GM12873 (cell line): ENCODE results near the gene LDHAL6A.

Experiments used
- TF ChIP-seq, protein P1 (sequence below): IDR thresholded peaks from 2 replicates; pipeline ENCODE4 v1.5.1; 2012; ENCODE audit warnings: low read depth, mild to moderate bottlenecking, moderate library complexity, low read length, control low read depth; ENCODE audit not compliant: insufficient read depth; ENCODE audit errors: missing control alignments

Gene LDHAL6A

DNA sequence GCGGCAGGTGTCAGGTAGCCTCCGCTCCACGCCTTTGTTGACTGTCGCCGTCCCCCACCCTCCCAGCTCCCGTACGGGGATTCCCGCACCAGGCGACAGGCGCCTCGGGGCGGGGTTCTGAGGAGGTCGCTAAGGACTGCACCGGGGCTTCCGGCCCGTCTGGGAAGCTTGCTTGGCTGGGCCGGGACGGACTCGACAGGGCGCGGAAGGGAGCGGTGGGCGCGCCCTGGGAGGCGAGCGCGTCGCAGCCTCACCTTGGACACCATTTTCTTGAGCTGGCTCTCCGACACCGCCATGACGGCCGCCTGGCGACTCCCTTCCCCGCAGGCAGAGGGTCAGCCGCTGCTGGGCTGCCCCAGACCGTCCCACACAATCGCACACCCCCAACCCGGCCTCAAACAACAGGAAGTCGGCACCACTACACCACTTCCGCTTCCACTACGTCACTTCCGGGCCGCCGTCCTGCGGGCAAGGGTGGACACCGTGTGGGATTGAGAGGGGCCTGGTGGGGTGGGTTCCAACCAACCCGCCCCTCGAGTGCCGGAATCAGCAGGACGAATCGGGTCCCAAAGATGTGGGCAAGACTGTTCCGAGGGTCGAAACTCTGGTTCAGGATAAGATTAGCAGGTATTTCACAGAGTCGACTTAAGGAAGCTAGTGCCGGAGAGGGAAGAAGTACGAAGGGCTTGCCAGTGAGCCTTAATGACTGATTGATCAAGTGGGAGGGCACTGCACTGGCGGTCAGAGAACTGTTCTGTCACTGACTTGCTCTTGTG, 71.1 kb downstream of the LDHAL6A start, which contains the start of gene TSG101:
Gene TSG101 (minus strand): TSS at position 422 of the 776 bp plus-strand sequence. CDS start 126 bp downstream, at position 296.
- TF ChIP-seq, protein P1, sequence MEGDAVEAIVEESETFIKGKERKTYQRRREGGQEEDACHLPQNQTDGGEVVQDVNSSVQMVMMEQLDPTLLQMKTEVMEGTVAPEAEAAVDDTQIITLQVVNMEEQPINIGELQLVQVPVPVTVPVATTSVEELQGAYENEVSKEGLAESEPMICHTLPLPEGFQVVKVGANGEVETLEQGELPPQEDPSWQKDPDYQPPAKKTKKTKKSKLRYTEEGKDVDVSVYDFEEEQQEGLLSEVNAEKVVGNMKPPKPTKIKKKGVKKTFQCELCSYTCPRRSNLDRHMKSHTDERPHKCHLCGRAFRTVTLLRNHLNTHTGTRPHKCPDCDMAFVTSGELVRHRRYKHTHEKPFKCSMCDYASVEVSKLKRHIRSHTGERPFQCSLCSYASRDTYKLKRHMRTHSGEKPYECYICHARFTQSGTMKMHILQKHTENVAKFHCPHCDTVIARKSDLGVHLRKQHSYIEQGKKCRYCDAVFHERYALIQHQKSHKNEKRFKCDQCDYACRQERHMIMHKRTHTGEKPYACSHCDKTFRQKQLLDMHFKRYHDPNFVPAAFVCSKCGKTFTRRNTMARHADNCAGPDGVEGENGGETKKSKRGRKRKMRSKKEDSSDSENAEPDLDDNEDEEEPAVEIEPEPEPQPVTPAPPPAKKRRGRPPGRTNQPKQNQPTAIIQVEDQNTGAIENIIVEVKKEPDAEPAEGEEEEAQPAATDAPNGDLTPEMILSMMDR: no peak

DNA sequence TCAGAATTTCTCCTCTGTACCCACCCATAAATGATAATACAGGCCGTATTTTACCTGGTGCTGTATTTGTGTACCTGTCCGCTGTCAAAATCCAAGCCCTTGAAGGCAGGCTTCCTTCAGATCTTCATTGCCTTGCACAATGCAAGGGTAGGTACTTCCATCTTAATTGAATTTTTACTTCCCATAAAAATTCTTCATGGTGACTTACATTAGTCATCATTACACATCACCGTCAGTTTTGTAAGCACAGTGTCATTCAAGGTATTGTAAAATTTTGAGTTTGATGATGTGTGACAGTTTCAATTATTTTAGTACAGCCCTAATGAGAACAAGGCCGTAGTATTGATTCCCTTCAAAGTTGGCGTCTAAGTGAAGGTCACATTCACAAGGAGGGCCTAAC, 71.9 kb downstream of the LDHAL6A start:
- TF ChIP-seq, protein P1: no peak
